ENCODE data around the gene ATXN7L3.
A peak's percentile ranks its signal among the peaks of the same experiment; 100 is the strongest.

ATXN7L3 gene

DNA sequence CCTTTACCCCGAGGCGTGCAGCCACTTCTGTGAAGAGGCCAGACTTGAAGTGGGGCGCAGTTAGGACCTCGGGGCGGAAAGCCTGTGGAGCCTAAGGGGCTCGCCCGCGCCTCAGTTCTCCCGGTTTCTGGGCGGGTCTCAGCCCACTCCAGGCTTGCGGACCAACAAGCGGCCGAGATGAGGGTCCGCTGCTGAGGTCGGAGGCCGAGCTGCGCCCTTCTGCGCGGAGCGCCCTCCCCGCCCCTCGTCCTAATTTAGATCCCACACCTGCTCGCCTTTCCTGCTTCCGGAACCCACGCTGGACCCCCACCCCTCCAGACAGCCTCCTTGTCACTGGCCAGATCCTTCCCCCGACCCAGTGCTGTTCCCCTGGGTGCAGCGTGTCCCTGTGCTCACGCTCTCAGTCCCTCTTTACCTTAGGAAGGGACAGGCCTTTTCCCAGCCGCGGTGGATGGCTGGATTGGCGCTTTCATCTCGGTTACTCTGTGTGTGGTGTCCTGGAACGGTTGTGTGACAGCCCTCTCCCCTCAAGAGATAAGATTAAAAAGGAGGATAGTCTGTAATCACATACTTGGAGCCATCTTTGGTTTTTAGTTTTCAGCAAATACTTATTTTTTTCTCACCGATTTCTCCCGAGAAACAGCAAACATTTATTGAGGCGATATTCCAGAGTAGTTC is 933 bp upstream of the ATXN7L3 start:
- DNase-seq (ENCODE audit: low spot score), result no peak

DNA sequence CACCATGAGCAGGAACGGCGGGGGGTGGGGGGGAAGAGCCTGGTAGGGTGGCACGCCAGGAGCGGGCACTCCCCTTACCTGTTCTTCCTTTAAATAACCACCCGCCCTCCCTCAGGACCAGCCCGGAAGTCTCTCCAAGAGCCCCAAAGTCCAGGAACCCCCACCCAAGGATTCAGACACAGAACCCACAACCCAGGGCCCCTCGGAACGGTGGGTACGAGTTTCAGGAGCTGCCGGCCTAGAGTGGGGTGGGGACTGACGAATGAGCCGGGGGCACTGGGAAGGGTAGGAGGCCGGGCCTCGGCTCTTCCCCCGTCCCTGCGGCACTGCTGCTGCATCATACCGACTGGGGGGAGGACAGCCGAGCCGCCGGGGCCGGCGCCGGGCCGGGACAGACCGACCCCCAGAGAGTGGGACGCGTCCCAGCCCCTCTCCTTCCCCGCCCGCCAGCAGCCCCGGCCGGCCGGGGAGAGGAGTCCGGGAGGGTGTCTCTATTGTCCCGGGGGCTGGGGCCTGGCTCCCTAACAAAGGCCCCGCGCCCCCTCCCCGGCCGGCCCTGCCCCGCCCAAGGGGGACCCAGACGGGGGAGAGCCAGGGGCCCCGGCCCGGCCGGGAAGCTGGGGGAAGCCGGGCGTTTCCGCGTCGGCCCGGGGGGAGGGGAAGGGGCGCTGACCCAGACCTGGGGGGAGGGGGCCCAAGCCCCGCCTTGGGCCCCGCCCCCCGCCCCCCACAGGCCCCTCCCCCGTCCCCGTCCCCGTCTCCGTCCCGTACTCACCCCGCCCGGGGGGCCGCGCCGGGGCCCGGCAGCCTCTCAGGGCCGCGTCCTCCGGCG is 747 bp downstream of the ATXN7L3 start:
- DNase-seq (ENCODE audit: low spot score), result no peak

GRCh38 chr17:44197980-44198720 is 1.5 kb downstream of the ATXN7L3 start:
- DNase-seq (ENCODE audit: low spot score), result no peak

GRCh38 chr17:44197107-44197506 is 2.6 kb downstream of the ATXN7L3 start:
- no peak for DNase-seq (ENCODE audit: low spot score)

- DNase-seq (ENCODE audit: low spot score), result no peak
Observed at GRCh38 chr17:44193326-44194084, 6.2 kb downstream of the ATXN7L3 start.

GRCh38 chr17:44192750-44193149 is 6.9 kb downstream of the ATXN7L3 start:
- DNase-seq (ENCODE audit: low spot score), result no peak

DNA sequence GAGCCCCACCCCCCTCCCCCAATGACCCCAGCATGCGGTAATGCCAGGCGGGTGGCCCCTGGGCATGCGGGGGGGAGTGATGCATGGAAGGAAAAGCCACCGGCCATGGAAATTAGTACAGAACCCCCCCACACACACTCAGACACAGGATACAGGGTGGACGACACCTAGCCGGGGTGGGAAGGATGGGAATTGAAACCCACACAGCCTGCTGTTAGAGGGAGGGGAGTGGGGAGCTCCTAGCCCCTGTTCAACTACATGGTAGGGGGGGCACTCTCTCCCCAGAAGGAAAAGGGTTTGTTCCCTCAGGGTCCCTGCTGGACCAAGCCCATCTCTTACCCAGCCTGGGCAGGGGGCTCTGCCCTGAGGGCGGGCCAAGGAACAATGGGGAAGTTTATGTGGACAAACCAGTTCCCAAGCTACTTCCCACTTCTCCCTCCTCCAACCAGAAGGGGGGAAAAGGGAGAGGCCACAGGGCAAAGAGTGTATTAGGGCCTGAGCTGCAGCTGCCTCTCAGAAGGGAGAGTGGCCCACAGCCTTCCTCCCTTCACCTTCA is 7.7 kb downstream of the ATXN7L3 start:
- no peak for DNase-seq (ENCODE audit: low spot score)

DNA sequence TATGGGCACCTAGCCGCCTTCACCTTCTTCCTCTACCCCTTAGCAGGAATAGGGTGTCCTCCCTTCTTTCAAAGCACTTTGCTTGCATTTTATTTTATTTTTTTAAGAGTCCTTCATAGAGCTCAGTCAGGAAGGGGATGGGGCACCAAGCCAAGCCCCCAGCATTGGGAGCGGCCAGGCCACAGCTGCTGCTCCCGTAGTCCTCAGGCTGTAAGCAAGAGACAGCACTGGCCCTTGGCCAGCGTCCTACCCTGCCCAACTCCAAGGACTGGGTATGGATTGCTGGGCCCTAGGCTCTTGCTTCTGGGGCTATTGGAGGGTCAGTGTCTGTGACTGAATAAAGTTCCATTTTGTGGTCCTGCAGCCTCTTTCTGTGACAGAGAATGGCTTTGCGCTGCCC is 8.3 kb downstream of the ATXN7L3 start:
- DNase-seq (ENCODE audit: low spot score), result no peak

- no peak for DNase-seq (ENCODE audit: low spot score)
Observed at GRCh38 chr17:44190481-44190880, 9.2 kb downstream of the ATXN7L3 start.

DNA sequence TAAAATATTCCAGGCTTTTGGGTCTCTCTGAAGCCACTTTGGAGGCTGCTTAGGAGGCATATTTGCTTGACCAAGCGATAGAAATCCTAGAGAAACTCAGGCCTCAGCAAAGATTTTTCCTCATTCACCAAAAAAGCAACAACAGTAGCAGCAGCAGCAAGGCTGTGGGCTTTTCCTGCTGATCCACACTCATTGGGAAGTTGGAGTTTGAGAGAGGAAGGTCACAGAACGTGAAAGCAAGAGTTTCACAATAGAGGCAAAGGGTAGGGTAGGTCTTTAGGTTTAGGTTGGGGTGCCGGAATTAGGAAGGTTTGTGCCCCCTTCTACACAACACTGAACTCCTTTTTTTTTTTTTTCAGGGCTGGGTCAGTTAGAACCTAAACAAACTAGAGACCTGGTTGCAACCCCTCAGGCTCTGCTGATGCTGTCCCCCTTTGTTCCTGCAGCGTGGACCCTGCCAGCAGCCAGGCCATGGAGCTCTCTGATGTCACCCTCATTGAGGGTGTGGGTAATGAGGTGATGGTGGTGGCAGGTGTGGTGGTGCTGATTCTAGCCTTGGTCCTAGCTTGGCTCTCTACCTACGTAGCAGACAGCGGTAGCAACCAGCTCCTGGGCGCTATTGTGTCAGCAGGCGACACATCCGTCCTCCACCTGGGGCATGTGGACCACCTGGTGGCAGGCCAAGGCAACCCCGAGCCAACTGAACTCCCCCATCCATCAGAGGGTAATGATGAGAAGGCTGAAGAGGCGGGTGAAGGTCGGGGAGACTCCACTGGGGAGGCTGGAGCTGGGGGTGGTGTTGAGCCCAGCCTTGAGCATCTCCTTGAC is 10.9 kb downstream of the ATXN7L3 start:
- no peak for DNase-seq (ENCODE audit: low spot score)

DNA sequence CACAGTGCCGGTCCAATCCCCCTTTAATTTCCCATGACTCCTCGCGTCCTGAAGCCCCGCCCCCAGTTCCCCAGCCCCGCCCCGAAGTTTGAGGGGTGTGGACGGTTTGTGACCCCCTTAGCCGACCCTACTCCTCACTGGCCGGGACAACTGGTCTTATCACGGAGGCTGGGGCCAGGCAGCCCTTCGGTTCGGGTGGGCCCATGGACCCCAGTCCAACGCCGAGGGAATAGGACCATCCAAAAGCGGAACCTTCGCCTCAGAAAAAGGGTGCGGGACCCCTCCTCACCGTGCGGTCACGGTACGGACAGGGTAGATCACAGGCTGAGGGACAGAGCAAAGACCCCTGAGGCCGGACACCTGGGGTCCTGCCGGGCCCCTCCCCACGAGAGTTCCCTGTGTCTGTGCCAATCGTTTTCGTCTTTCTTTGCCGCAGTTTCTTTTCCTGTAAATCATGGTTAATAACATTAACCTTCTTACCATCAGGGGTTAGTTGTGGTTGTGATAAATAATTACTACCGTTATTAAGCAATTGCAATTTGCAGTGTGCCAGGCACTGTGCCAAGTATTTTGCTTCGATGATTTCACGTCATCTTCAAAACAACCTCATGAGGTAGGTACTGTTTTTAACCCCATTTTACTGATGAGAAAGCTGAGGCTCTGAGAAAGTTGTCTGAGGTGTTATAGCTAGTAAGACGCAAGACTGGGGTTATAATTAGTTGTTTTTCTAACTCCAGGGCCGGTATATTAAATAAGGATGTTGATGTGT is 12.4 kb downstream of the ATXN7L3 start:
- DNase-seq (ENCODE audit: low spot score), result no peak

- peak; percentile 100 for DNase-seq (ENCODE audit: low spot score)
Observed at GRCh38 chr17:44186307-44187130, 13.2 kb downstream of the ATXN7L3 start, which contains the start of gene TMUB2. Gene TMUB2, plus strand, starts transcription at chr17:44186972. Its CDS starts 737 bp downstream, at chr17:44187709.

- no peak for DNase-seq (ENCODE audit: low spot score)
Observed at GRCh38 chr17:44184212-44184810, 15.4 kb downstream of the ATXN7L3 start.

GRCh38 chr17:44183024-44183423 is 16.7 kb downstream of the ATXN7L3 start:
- DNase-seq (ENCODE audit: low spot score), result no peak

DNA sequence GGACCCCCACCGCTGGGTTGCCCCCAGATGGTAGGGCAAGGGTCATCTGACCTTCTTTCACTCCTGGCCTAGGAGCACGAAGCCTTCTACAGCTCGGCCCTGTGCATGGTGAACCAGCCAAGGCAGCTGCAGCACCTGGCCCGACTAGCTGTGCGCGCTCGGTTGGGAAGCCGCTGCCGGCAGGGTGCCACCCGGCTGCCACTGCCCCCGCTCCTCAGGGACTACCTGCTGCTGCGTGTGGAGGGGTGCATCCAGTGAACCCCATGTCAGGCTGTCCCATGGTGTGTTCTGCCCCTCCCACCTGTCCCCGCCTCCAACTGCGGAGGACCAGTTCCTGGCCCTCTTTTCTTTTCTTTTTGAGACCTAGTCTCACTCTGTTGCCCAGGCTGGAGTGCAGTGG is 21.6 kb downstream of the ATXN7L3 start:
- DNase-seq (ENCODE audit: low spot score), result no peak

GRCh38 chr17:44177640-44178039 is 22.0 kb downstream of the ATXN7L3 start:
- DNase-seq (ENCODE audit: low spot score), result no peak

DNA sequence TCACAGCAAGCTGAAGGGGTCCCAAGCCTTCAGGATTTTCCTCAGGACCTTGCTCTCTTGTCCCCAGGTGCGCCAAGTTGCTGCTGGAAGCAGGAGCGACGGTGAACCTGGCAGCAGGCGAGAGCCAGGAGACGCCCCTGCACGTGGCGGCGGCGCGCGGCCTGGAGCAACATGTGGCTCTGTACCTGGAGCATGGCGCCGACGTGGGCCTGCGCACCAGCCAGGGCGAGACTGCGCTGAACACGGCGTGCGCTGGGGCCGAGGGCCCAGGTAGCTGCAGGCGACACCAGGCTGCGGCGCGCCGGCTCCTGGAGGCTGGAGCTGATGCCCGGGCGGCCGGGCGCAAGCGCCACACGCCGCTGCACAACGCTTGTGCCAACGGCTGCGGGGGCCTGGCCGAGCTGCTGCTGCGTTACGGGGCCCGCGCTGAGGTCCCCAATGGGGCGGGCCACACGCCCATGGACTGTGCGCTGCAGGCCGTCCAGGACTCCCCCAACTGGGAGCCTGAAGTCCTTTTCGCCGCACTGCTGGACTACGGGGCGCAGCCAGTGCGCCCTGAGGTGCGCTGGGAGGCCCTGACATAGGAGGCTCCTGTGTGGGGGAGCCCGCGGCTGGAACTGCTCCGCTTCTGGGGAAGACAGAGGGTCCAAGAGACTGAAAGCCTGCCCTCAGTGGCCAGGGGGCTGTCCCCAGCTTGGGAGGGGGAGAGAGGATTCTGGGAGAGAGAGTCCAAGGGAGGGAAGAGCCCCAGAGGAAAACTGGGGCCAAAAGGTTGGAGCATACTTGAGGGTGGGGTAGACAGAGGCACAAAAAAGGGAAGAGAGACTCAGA is 22.8 kb downstream of the ATXN7L3 start:
- DNase-seq (ENCODE audit: low spot score), result no peak

DNA sequence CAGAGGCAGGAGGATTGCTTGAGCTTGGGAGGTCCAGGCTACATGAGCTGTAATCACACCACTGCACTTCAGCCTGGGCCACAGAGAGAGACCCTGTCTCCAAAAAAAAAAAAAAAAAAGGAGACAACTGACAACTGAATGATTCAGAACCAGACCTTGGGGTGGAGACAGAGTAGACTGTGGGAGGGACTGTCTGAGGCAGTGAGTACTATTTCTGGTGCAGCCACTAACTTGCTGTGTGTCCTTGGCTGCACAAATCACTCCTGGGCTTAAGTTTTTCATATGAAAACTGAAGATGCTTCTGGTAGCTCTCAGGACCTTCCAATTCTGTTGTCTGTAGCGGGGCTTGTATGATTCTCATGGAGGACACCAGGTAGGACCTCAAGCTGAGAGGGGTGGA is 23.4 kb downstream of the ATXN7L3 start:
- no peak for DNase-seq (ENCODE audit: low spot score)
